Measurements from ENCODE around the gene ARID5A. TPM values are rescaled to one million over a fixed set of nuclear protein-coding genes. Genes with fewer than 3 reads are reported as not detected.

The ARID5A gene
- total RNA-seq, 1 experiment from 2014 or later = 13.9 TPM

- TF ChIP-seq STAT6 (CRISPR knock-in tag; conservative IDR thresholded peaks at IDR 0.05; ENCODE audit: low read depth) = no peak
- no peak for TF ChIP-seq IRF1 (CRISPR knock-in tag; IDR thresholded peaks at IDR 0.05)
- no peak for TF ChIP-seq FOXK1 (CRISPR knock-in tag; IDR thresholded peaks at IDR 0.05)
- no peak for TF ChIP-seq CREM (CRISPR knock-in tag; IDR thresholded peaks at IDR 0.05)
- TF ChIP-seq GABPB1 (CRISPR knock-in tag; IDR thresholded peaks at IDR 0.05) = no peak
- no peak for TF ChIP-seq ATF6 (CRISPR knock-in tag; IDR thresholded peaks at IDR 0.05)
- TF ChIP-seq NFYB (CRISPR knock-in tag; conservative IDR thresholded peaks at IDR 0.05; ENCODE audit: low read depth) = no peak
- TF ChIP-seq ATF3 (CRISPR knock-in tag; conservative IDR thresholded peaks at IDR 0.05) = no peak
- TF ChIP-seq ATF2 (CRISPR knock-in tag; IDR thresholded peaks at IDR 0.05; ENCODE audit: borderline replicate concordance, low read depth) = no peak
- TF ChIP-seq HMGXB4 (CRISPR knock-in tag; IDR thresholded peaks at IDR 0.05) = no peak
- no peak for TF ChIP-seq ATF1 (CRISPR knock-in tag; IDR thresholded peaks at IDR 0.05)
- no peak for TF ChIP-seq MAX (CRISPR knock-in tag; IDR thresholded peaks at IDR 0.05)
- no peak for TF ChIP-seq TCF7 (CRISPR knock-in tag; IDR thresholded peaks at IDR 0.05; ENCODE audit: low read depth)
- TF ChIP-seq TP53 (CRISPR knock-in tag; IDR thresholded peaks at IDR 0.05) = no peak
Measured at GRCh38 chr2:96525211-96525507, 11.4 kb upstream of the ARID5A start (continued).

GRCh38 chr2:96526101-96526591, 10.4 kb upstream of the ARID5A start:
- Mint-ChIP-seq H3K4me3 (no peak overlapping the region), H3K36me3 (no peaks in the 10 kb centered on the region), H3K4me1 (peaks cover 17% of the 10 kb centered on the region), H3K27me3 (ENCODE audit: low read depth) (peaks cover 23% of the 10 kb centered on the region), H3K9me3 (no peaks in the 10 kb centered on the region), H3K27ac (no peak overlapping the region)
- DNase-seq (ENCODE audit: low spot score) = no peak
- CTCF ChIA-PET = interaction anchor here (0.5 to 4.3 kb wide), 10 partner anchors 8 to 237 kb away, joined by 3 to 36 read pairs (median 4); no protein-coding TSS in a partner anchor
- ATAC-seq = no peak
- POLR2A ChIA-PET = interaction anchor here (0.6 kb wide), 1 partner anchor 1222 kb away, joined by 4 read pairs; no protein-coding TSS in a partner anchor
- TF ChIP-seq SMAD3 (CRISPR knock-in tag; IDR thresholded peaks at IDR 0.05; ENCODE audit: borderline replicate concordance) (no peak), FOXK1 (CRISPR knock-in tag; IDR thresholded peaks at IDR 0.05) (no peak), ZNF396 (CRISPR knock-in tag; IDR thresholded peaks at IDR 0.05; ENCODE audit: borderline replicate concordance) (no peak), NR3C1 (CRISPR knock-in tag; conservative IDR thresholded peaks at IDR 0.05; ENCODE audit: low read depth) (no peak), USF2 (CRISPR knock-in tag; IDR thresholded peaks at IDR 0.05) (no peak), EMX1 (CRISPR knock-in tag; IDR thresholded peaks at IDR 0.05) (no peak), ARID4B (CRISPR knock-in tag; IDR thresholded peaks at IDR 0.05; ENCODE audit: borderline replicate concordance) (no peak), ZMAT4 (CRISPR knock-in tag; IDR thresholded peaks at IDR 0.05) (no peak), PRRX2 (CRISPR knock-in tag; IDR thresholded peaks at IDR 0.05) (no peak)
